ENCODE measurements around the gene KCNJ11. TPM values are rescaled to one million over a fixed set of nuclear protein-coding genes. Genes with fewer than 3 reads are reported as not detected.

The KCNJ11 gene
- total RNA-seq, 4 donors from 2014 or later, result 0.66 to 4.0 (median 1.1) TPM

DNA sequence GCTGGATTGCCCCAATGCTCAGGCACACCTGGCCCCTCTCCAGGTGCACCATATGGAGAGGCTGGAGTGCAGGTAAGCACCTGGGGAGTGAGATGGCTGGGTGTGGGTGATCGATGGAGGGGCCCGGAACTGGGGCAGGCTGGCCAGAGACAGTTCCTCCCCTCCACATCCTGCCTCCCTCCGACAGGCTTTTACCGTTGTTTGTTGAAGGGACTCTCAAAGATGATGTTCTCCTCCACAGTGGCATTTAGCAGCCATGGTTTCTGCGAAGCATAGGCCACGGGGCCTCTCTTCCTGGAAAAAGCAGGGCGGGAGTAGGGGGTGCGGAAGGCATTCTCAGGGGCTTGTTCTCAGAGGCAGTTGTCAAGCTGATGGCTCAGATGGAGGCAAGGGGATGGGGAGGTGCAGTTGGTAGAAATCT, 25.9 kb upstream of the KCNJ11 start:
- TF ChIP-seq, protein P1, sequence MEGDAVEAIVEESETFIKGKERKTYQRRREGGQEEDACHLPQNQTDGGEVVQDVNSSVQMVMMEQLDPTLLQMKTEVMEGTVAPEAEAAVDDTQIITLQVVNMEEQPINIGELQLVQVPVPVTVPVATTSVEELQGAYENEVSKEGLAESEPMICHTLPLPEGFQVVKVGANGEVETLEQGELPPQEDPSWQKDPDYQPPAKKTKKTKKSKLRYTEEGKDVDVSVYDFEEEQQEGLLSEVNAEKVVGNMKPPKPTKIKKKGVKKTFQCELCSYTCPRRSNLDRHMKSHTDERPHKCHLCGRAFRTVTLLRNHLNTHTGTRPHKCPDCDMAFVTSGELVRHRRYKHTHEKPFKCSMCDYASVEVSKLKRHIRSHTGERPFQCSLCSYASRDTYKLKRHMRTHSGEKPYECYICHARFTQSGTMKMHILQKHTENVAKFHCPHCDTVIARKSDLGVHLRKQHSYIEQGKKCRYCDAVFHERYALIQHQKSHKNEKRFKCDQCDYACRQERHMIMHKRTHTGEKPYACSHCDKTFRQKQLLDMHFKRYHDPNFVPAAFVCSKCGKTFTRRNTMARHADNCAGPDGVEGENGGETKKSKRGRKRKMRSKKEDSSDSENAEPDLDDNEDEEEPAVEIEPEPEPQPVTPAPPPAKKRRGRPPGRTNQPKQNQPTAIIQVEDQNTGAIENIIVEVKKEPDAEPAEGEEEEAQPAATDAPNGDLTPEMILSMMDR (IDR thresholded peaks at IDR 0.05; ENCODE audit: low read depth), result no peak

DNA sequence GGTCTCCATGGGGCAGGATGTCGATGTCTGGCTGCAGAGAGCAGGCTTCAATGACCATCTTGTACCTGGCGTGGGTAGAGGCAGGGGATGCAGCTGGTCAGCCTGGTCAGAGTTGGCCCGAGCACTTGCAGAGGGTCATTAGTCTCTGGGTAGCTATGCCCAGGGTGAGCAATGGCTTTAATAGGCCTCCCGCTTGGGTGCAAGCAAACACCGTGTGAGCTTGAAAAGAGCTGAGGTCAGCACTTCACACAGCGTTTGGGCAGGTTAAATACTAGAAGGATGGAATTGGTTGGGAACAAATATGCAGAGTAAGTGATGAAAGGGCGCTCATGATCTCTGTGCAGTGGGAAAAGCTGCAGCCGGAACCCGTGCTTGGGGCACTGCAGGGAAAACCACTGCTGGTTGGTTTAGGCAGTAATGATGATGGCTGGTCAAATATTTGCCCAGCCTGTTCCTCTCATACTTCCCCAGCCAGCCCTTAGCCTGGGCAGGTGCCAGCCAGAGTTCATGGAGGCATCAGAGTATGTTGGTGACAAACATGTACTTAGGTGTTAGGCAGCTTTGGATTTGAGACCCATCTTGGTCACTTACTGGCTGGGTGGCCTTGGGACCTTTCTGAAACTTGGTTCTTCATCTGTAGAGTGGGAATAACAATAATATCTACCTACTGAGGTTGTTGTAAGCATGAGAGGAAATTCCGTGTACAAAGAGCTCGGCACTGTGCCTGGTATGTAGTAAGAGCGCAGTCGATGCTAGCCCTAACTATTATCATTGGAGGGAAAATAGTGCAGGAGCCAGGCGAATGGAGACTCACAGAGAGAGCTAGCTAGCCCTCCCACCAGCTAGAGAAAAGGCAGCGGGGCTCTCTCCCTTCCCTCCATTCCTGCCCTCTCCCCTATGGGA, 25.2 kb upstream of the KCNJ11 start:
- TF ChIP-seq, protein P1 (IDR thresholded peaks at IDR 0.05; ENCODE audit: low read depth), result no peak

DNA sequence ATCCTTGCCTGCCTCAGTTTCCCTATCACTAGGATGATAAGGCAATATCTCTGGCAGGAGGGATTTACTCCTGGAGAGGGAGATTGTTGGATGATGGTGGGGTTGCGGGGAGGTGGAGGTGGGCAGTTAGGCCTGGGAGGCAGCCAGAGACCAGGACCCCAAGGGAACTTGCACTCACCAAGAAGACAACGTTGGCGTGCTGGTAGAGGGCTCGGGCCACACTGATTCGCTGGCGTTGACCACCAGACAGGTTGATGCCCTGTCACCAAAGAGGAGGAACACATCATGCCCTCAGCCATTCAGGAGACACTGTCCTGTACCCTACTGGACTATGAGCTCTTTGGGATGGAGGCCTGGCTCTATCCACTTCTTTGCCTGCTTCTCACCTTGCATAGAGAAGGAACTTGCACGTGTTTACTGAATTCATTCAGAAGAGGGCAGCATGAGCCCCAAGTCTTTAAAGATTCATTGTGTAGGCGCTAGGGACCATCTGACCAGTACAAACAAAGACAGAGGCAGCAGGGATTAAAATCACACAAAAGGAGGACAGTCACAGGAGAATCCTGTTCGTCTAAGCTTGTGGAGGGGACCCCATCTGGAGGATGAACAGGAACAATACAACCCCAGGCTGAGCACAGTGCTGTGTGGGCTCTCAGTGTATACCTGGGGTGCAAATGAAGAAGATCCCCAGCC, 24.2 kb upstream of the KCNJ11 start:
- TF ChIP-seq, protein P1 (IDR thresholded peaks at IDR 0.05; ENCODE audit: low read depth), result no peak

DNA sequence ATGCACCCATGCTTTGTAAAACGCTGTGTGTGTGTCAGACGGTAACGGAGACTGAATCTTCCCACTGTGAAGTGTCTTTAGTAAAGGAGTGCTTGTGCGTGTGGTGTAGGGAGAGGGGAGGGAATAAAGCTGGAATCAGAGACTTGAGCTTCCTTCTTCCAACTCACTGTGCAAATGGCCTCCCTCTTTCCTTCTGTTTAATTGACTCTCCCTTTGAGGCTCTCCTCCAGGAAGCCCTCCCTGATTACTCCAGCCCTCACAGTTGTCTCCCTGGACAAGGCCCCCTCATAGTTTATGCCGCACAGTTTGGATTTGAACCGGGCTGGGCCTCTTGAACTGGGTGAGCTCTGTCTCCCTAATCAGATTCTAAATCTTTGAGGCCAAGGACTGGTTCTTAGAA, 23.0 kb upstream of the KCNJ11 start:
- TF ChIP-seq, protein P1 (IDR thresholded peaks at IDR 0.05; ENCODE audit: low read depth), result no peak

DNA sequence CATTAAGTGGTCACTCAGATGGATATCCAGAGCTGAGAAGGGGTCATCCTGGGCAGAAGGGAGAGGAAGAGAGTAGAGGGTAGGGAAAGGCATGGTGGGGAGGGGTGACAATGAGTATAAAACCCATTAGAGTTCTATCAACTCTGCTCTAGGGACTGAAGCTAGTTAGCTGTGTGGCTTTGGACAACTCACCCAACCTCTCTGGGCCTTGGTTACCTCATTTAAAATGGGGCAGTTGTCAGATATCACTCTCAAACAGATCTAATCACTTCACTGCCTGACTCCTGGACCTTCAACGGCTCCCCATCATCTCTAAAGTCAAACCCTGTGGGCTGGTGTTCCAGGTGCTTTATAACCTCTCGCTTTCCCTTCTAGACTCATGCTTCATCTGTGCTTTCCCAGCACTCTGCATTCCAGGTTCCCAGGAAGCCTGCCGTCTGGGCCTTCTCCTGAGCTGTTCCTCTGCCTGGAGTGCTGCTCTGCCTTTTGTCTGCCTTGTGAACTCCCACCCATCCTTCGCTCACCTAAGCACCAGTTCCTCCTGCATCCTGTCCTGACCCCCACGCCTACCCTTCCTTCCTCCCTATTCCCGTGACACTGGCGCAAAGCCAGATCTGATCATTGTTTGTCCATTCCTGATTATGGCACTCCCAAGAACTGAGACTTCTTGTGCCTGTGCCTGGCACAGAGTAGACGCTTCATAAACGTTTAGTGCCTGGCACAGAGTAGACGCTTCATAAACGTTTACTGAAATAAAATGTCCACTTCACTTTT, 22.3 kb upstream of the KCNJ11 start:
- TF ChIP-seq, protein P1 (IDR thresholded peaks at IDR 0.05; ENCODE audit: low read depth), result no peak

DNA sequence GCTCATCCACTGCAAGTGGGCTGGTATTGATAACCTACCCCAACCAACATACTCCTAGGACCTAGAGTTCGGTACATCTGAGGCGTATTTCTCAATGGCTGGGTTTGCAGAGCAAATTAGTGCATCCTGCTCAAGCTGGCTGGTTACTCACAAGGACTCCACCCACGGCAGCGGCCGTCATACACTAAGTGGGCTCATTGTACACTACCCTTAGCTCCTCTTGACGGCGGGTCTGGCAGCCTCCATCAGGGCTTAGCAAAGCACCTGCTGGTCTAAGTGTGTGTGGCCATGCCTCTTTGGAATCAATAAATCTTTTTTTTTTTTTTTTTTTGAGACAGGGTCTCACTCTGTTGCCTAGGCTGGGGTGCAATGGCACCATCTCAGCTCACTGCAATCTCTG, 20.2 kb upstream of the KCNJ11 start:
- TF ChIP-seq, protein P1 (IDR thresholded peaks at IDR 0.05; ENCODE audit: low read depth), result no peak

Measured in subcutaneous adipose tissue (tissue), 4 donors.